Lower lobe of right lung (tissue), 2 donors: ENCODE data around the gene HK1. TPM values are rescaled to one million over a fixed set of nuclear protein-coding genes. Genes with fewer than 3 reads are reported as not detected.

ENCODE experiments used
- ATAC-seq, 2 donors: fragments of 200-7000 bp; cut with Tn5 transposase; one replicate each; pipeline ENCODE4 v1.9.1; 2020 to 2022; ENCODE audit warnings: mild to moderate bottlenecking in 2 of 2, moderate library complexity in 2 of 2
- DNase-seq: peaks from one replicate; pipeline ENCODE4 v3.0.0-alpha.2; 2020
- H3K27ac ChIP-seq: fragments of 200-600 bp; one replicate; pipeline ENCODE4 v1.8.0; 2022
- H3K27me3 ChIP-seq: fragments of 200-600 bp; one replicate; pipeline ENCODE4 v1.8.0; 2022; ENCODE audit warnings: low read depth
- H3K36me3 ChIP-seq: fragments of 200-600 bp; one replicate; pipeline ENCODE4 v1.8.0; 2022; ENCODE audit warnings: mild to moderate bottlenecking
- H3K4me1 ChIP-seq: fragments of 200-600 bp; one replicate; pipeline ENCODE4 v1.8.0; 2022
- H3K4me3 ChIP-seq: fragments of 200-600 bp; one replicate; pipeline ENCODE4 v1.8.0; 2022; ENCODE audit warnings: mild to moderate bottlenecking
- H3K9me3 ChIP-seq: fragments of 200-600 bp; one replicate; pipeline ENCODE4 v1.8.0; 2022
- CTCF ChIP-seq: fragments of 200-600 bp; IDR thresholded peaks from one replicate; pipeline ENCODE4 v1.8.0; 2022; ENCODE audit warnings: antibody characterized with exemption, mild to moderate bottlenecking
- intact Hi-C: fragments of 100-400 bp; cut with DNase I; formaldehyde crosslinking; loops from one replicate; pipeline ENCODE4 v1.11.0; 2022
- total RNA-seq: library from RNA; stranded (reverse); fragmentation: NEBNext Ultra II Directional; extraction: Animal tissue kit (Norgen Biotek cat#: 25700); gene quantifications from one replicate; pipeline ENCODE4 v1.2.1, GENCODE V29; 2021
- donor health status: DM: no; HTN: yes; CAD: no; lungs with severe emphysema.

HK1 gene
- total RNA-seq, 1 donor from 2014 or later = 85.1 TPM

GRCh38 chr10:69410487-69410886 lies 132.2 kb downstream of the HK1 start:
- intact Hi-C loops = no loop called here
- Histone ChIP-seq H3K4me1 (peaks cover 37% of the 10 kb centered on the region), H3K27me3 (no peaks in the 10 kb centered on the region), H3K9me3 (no peaks in the 10 kb centered on the region), H3K36me3 (no peaks in the 10 kb centered on the region), H3K27ac (peak overlapping the region; percentile 3), H3K4me3 (no peak overlapping the region)
- no peak for DNase-seq
- no peak for ATAC-seq
- TF ChIP-seq CTCF = no peak

GRCh38 chr10:69411476-69411875 lies 133.2 kb downstream of the HK1 start:
- H3K36me3 ChIP-seq = no peaks in the 10 kb centered on the region
- H3K4me1 ChIP-seq = peaks cover 31% of the 10 kb centered on the region
- no peak overlapping the region for H3K4me3 ChIP-seq
- DNase-seq (peak; percentile 5), ATAC-seq (no peak)
- H3K27me3 ChIP-seq = no peaks in the 10 kb centered on the region
- no peak for TF ChIP-seq CTCF
- no peak overlapping the region for H3K27ac ChIP-seq
- no peaks in the 10 kb centered on the region for H3K9me3 ChIP-seq
- intact Hi-C loops = no loop called here

GRCh38 chr10:69412232-69412790 lies 134.0 kb downstream of the HK1 start:
- no peak for TF ChIP-seq CTCF
- intact Hi-C loops = no loop called here
- H3K9me3 ChIP-seq = no peaks in the 10 kb centered on the region

GRCh38 chr10:69413221-69413865 lies 135.0 kb downstream of the HK1 start:
- Histone ChIP-seq H3K27me3 (no peaks in the 10 kb centered on the region), H3K9me3 (no peaks in the 10 kb centered on the region), H3K4me1 (peaks cover 13% of the 10 kb centered on the region), H3K27ac (no peak overlapping the region), H3K36me3 (no peaks in the 10 kb centered on the region), H3K4me3 (no peak overlapping the region)
- TF ChIP-seq CTCF = peak; percentile 60
- intact Hi-C loops = no loop called here
- peak in 1 of 2 donors; percentile 18 for ATAC-seq
- DNase-seq = no peak

More at GRCh38 chr10:69412232-69412790, 134.0 kb downstream of the HK1 start:
- Histone ChIP-seq H3K27me3 (no peaks in the 10 kb centered on the region), H3K36me3 (no peaks in the 10 kb centered on the region), H3K4me3 (no peak overlapping the region), H3K4me1 (peaks cover 23% of the 10 kb centered on the region), H3K27ac (no peak overlapping the region)
- no peak for DNase-seq
- ATAC-seq = no peak

GRCh38 chr10:69414036-69415018 lies 136.0 kb downstream of the HK1 start:
- no peak overlapping the region for H3K4me3 ChIP-seq
- TF ChIP-seq CTCF = no peak
- no peaks in the 10 kb centered on the region for H3K27me3 ChIP-seq
- H3K36me3 ChIP-seq = no peaks in the 10 kb centered on the region
- H3K4me1 ChIP-seq = peaks cover 7% of the 10 kb centered on the region
- no peak for DNase-seq
- no peaks in the 10 kb centered on the region for H3K9me3 ChIP-seq
- intact Hi-C loops = no loop called here
- no peak for ATAC-seq
- H3K27ac ChIP-seq = no peak overlapping the region
